Testis (tissue), 3 donors: Measurements from ENCODE around the gene C12orf76. TPM values are rescaled to one million over a fixed set of nuclear protein-coding genes. Genes with fewer than 3 reads are reported as not detected.
"Not testable (repeated sequence)": the region's sequence is repeated elsewhere in the genome, so short reads cannot be mapped to it uniquely, and the experiment has no call there.

Experiments
- DNase-seq: peaks from one replicate; pipeline ENCODE4 v3.0.0-alpha.2; 2019
- H3K27ac ChIP-seq, 2 donors: fragments of 200-600 bp; sonication (generic); one replicate each; pipeline ENCODE4 v1.5.1; 2019
- H3K27me3 ChIP-seq: fragments of 200-600 bp; sonication (generic); one replicate; pipeline ENCODE4 v1.5.1; 2019
- H3K36me3 ChIP-seq: fragments of 200-600 bp; sonication (generic); one replicate; pipeline ENCODE4 v1.5.1; 2017; ENCODE audit warnings: low read depth; ENCODE audit errors: missing control alignments
- H3K4me1 ChIP-seq: fragments of 200-600 bp; sonication (generic); one replicate; pipeline ENCODE4 v1.5.1; 2019
- H3K4me3 ChIP-seq, 2 donors: fragments of 200-600 bp; sonication (generic); one replicate each; pipeline ENCODE4 v1.5.1; 2017 to 2019
- H3K9me3 ChIP-seq: fragments of 200-600 bp; sonication (generic); one replicate; pipeline ENCODE4 v1.5.1; 2017
- CTCF ChIP-seq, 3 experiments: fragments of 450-650 bp in 2 of 3; fragments of 200-600 bp in 1 of 3; sonication (generic) in 1 of 3; IDR thresholded peaks; one replicate each; pipeline ENCODE4 v1.5.1; 2016 to 2019; ENCODE audit warnings: antibody characterized with exemption in 3 of 3, mild to moderate bottlenecking in 2 of 3, moderate library complexity in 1 of 3
- POLR2A ChIP-seq: fragments of 450-650 bp; IDR thresholded peaks from one replicate; pipeline ENCODE4 v1.6.1; 2017; ENCODE audit warnings: antibody characterized with exemption, mild to moderate bottlenecking, moderate library complexity
- WGBS, 2 donors: methylation state at CpG; one replicate each; pipeline ENCODE4 v1.1.5; 2018; 5-methylcytosine and 5-hydroxymethylcytosine counted together
- intact Hi-C: fragments of 100-400 bp; cut with DNase I; formaldehyde crosslinking; loops from one replicate; pipeline ENCODE4 v1.15.1; 2023; ENCODE audit warnings: low total_unique reads
- polyA plus RNA-seq: library from polyadenylated mRNA; stranded (reverse); fragments of 350-450 nt; fragmentation: Illumina TruSeq; extraction: RNeasy Lipid Tissue Mini Kit (QIAGEN cat#74804); gene quantifications from one replicate; pipeline ENCODE4 v1.2.3, GENCODE V29; 2014; ENCODE audit warnings: low read depth, low replicate concordance; ENCODE audit not compliant: insufficient read depth
- total RNA-seq, 2 donors: library from RNA; depleted of rRNA; stranded (reverse); fragments of >200 nt; gene quantifications; one replicate each; pipeline ENCODE4 v1.2.3, GENCODE V29; 2016

C12orf76 gene
- total and polyA plus RNA-seq, 3 donors from 2014 or later = 28.3 to 32.8 (median 28.7) TPM

- Histone ChIP-seq H3K27ac (no peak overlapping the region), H3K27me3 (no peaks in the 10 kb centered on the region), H3K4me3 (no peak overlapping the region), H3K4me1 (peaks cover 8% of the 10 kb centered on the region), H3K9me3 (no peaks in the 10 kb centered on the region), H3K36me3 (no peaks in the 10 kb centered on the region)
- no peak for TF ChIP-seq POLR2A
- TF ChIP-seq CTCF (IDR thresholded peaks at IDR 0.05) = no peak
- DNase-seq = no peak
- intact Hi-C loops = no loop called here
- 95 to 97% methylated on average over 3 of the region's 3 CpGs for WGBS, 2 donors
Measured at GRCh38 chr12:110071967-110072366, 23.6 kb upstream of the C12orf76 start.

- TF ChIP-seq CTCF (IDR thresholded peaks at IDR 0.05) = no peak
- no peak for TF ChIP-seq POLR2A
- intact Hi-C loops = no loop called here
Measured at GRCh38 chr12:110071504-110071903, 23.2 kb upstream of the C12orf76 start.

DNA sequence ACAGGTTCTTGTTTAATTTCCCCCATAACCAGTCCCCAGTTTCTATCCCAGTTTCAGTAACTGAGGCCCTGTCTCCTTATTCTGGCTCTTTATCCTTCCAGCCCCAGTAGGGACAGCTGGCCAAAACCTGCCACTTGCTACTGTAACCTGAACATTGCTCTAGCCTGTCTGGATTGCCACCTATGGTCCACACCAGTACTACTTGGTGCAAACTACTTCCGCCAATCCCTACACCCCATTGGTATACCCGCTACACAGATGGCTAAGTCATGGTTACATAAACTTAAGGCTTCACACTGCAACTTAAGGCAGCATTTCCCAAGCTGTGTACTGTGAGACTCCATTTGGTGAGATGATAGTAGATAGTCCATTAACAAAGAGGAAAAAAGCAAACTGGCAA, 20.3 kb upstream of the C12orf76 start:
- Histone ChIP-seq H3K27ac (no peak overlapping the region), H3K4me1 (no peaks in the 10 kb centered on the region), H3K27me3 (no peaks in the 10 kb centered on the region), H3K9me3 (no peaks in the 10 kb centered on the region), H3K36me3 (no peaks in the 10 kb centered on the region), H3K4me3 (no peak overlapping the region)
- 82 to 93% methylated on average over 2 of the region's 2 CpGs for WGBS, 2 donors
- intact Hi-C loops = no loop called here
- TF ChIP-seq POLR2A = no peak
- no peak for TF ChIP-seq CTCF (IDR thresholded peaks at IDR 0.05)
- DNase-seq = no peak

More at GRCh38 chr12:110071504-110071903, 23.2 kb upstream of the C12orf76 start:
- Histone ChIP-seq H3K4me3 (no peak overlapping the region), H3K36me3 (no peaks in the 10 kb centered on the region), H3K4me1 (peaks cover 8% of the 10 kb centered on the region), H3K9me3 (no peaks in the 10 kb centered on the region), H3K27ac (no peak overlapping the region), H3K27me3 (no peaks in the 10 kb centered on the region)
- no peak for DNase-seq

- intact Hi-C loops, H3K4me3 ChIP-seq, H3K4me1 ChIP-seq, DNase-seq, H3K27ac ChIP-seq, H3K27me3 ChIP-seq, H3K9me3 ChIP-seq, H3K36me3 ChIP-seq: not testable (repeated sequence)
- 72 to 76% methylated on average over 9 of the region's 9 CpGs for WGBS, 2 donors
Measured at GRCh38 chr12:110068115-110068514, 19.8 kb upstream of the C12orf76 start.

- DNase-seq = peak; percentile 75
- Histone ChIP-seq H3K27me3 (no peaks in the 10 kb centered on the region), H3K4me3 (no peak overlapping the region), H3K9me3 (no peaks in the 10 kb centered on the region), H3K36me3 (no peaks in the 10 kb centered on the region), H3K27ac (no peak overlapping the region), H3K4me1 (no peaks in the 10 kb centered on the region)
- intact Hi-C loops = no loop called here
- TF ChIP-seq POLR2A (no peak), CTCF (IDR thresholded peaks at IDR 0.05) (no peak)
- 63 to 85% methylated on average over 7 of the region's 7 CpGs for WGBS, 2 donors
Measured at GRCh38 chr12:110067531-110067930, 19.2 kb upstream of the C12orf76 start.
